GDM1 (cell line): ENCODE measurements around the gene C1orf159.
"Not testable (repeated sequence)": the region's sequence is repeated elsewhere in the genome, so short reads cannot be mapped to it uniquely, and the experiment has no call there.

Experiments
- DNase-seq: peaks from one replicate; lab custom pipeline; 2025; lab: John Stamatoyannopoulos, UW

C1orf159 gene

GRCh38 chr1:1115786-1116700, at the start of gene C1orf159:
TSS of gene C1orf159 (minus strand) at chr1:1116089. CDS start at chr1:1091543, 24,546 bp downstream.
- peak; percentile 97 for DNase-seq

DNA sequence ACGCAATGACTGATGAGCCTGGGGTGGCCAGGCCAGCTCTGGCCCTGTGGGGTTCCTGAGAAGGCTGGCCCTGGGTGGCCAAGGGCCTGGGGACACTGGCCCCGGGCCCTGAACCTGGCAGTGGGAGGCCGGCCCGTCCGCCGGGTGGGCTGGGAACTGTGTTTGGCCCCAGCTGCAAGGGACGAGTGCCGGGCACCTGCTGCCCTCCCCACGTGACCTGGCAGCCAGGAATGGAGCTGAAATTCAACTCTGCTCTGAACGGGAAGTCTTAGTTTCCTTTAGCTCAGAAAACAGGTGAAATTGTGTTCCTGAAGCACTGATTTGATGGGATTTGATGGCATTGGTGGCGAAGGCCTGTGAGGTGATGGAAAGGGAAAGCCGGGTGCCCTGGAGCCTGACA, 49.6 kb upstream of the C1orf159 start:
- DNase-seq = no peak

GRCh38 chr1:1164701-1165451, 49.0 kb upstream of the C1orf159 start:
- DNase-seq = no peak

GRCh38 chr1:1164361-1164700, 48.4 kb upstream of the C1orf159 start:
- DNase-seq = no peak

DNA sequence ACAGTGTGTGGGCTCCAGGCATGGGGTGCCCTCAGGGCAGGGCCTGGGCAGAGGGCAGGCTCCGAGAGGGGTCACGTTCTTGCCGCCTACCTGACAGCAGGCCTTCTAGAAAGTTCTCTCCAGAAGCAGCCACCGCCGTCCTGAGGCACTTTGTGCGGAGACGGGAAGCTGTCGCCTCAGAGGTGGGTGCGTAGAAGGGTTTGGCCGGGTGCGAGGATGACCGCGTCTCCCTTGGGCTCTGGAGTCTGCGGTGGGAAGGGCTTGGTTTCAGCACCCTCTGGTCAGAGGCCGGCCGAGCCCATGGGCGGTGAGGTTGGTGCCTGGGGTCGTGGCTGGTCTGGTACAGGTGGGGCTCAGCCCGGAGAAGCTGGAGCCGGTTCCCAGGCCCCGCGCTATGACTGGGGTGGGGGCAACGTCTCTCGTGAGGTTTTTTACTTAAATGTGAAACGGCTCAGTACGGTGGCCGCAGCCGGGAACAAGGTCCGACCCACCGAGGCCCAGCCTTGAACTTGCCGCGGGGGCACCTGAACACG, 47.7 kb upstream of the C1orf159 start:
- DNase-seq = no peak

- DNase-seq = no peak
Measured at GRCh38 chr1:1162597-1163537, 47.0 kb upstream of the C1orf159 start.

GRCh38 chr1:1161683-1162079, 45.8 kb upstream of the C1orf159 start:
- no peak for DNase-seq

- DNase-seq = no peak
Measured at GRCh38 chr1:1161078-1161682, 45.3 kb upstream of the C1orf159 start.

- DNase-seq = no peak
Measured at GRCh38 chr1:1160281-1160930, 44.5 kb upstream of the C1orf159 start.

GRCh38 chr1:1157914-1158710, 42.2 kb upstream of the C1orf159 start:
- no peak for DNase-seq

DNA sequence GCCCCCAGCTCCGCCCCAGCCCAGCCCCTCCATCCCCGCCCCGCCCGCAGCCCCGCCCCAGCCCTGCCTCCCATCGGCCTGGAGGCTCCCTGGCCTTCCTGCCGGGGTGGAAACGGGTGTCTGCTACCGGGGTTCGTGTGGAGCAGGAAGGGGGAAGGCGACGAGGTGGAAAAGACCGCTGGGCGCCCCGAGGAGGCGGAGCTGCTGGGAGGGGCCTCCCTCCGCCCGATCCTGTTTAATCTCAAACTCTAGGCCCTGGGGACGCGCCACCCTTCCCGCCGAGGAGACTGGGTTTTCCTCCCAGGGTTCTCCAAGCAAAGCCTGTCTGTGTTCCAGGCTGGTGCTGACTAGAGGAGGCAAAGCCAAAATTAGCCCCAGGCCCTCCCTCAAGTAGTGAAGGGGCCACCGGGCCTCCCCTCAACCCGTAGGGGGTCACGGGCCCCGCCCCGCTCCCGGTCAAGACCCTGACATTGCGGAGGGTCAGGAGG, 41.6 kb upstream of the C1orf159 start:
- DNase-seq = no peak

DNA sequence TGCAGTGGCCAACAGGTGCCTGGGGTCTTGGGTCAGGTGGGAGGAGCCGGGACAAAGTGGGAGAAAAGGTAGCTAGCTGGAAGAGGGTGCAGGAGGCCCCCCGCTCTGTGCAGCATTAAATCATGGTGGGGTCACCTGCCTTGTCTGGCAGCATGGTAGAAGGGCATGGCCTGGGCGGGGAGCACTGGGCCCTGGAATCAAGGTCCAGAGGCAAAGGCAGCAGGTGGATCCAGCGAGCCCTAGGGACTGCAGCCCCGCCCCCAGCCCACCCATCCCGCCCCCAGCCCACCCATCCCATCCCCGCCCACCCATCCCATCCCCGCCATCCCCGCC, 41.1 kb upstream of the C1orf159 start:
- no peak for DNase-seq

DNA sequence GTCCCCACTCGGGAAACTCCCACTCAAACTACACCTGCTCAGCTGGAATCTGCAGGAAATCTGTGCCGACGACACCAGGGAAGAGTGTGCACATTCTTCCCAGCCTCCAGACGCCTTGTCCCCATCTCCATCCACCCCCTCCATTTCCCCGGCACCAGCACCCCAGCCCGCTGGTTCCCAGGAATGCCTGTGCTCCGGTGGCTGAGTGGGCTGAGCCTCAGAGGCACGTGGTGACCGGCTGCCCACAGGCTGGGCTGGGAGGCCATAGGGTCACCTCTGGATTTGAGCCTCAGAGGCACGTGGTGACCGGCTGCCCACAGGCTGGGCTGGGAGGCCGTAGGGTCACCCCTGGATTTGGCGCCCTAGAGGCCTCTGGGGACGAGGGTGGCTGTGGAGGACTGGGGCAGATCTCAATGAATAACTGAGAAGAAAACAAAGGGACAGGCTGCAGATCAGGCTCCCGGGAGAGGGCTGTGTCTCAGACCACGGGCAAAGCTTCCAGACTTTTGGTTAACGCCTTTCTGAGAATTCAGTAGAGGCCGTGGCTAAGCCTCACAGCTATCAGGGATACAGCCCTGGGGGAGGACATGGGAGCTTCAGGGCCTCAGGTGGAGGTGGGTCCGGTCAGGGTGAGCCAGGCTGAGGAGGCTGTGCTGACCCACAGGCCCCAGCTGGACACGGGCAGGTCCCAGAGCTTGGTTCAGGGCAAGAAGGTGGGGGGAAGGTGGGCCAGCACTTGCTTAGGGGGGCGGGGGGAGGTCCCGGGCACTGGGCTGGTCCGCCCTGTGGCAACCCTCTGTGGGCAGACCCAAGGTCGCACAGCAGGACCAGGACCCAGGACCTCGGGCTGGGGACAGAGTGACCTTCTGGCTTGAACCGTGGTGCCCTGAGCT, 40.5 kb upstream of the C1orf159 start:
- DNase-seq = no peak

DNA sequence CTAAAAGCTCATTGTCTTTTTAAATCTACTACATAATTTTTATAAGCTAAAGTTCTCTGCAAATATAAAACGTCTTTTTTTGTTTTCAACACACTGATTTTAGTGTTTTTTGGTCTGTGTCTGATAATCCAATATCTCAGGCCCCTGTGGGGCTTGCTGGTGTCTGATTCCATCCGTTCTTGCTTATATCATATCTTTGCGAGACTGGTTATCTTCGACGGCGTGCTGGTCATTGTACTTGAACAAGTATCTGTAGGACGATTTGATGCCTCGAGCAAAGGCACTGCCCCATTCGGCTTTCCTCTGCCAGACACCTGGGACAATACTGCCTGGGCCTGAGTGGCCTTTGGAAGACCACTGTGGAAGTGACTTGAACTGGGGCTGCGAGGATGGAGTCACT, 39.4 kb upstream of the C1orf159 start:
- DNase-seq = no peak

- no peak for DNase-seq
Measured at GRCh38 chr1:1153874-1154273, 38.0 kb upstream of the C1orf159 start.

- DNase-seq = not testable (repeated sequence)
Measured at GRCh38 chr1:1153215-1153614, 37.3 kb upstream of the C1orf159 start.

GRCh38 chr1:1152431-1152830, 36.5 kb upstream of the C1orf159 start:
- not testable (repeated sequence) for DNase-seq

DNA sequence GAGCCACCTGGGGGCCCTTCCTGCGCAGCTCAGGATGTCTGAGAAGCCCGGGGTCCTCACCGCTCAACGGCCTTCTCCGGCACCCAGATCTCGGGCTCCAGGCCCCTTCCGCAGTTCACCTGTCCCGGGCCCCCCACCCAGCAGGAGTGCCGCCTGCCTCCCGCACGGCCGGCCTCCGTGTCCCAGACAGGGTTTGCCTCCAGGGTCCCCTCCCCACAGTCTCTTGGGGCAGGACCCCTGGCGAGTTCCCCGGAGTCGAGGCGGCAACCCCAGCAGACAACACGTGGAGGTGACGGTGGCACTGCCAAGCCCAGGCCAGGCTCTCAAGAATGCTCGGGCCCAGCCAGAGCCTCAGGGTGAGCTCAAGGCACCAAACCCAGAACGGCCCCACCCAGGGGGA, 35.4 kb upstream of the C1orf159 start:
- no peak for DNase-seq

GRCh38 chr1:1150100-1150499, 34.2 kb upstream of the C1orf159 start:
- no peak for DNase-seq
